Endothelial cell (in vitro differentiated cells): ENCODE data around the gene CSHL1. TPM values are rescaled to one million over a fixed set of nuclear protein-coding genes. Genes with fewer than 3 reads are reported as not detected.
A peak's percentile ranks its signal among the peaks of the same experiment; 100 is the strongest.
"Not testable (repeated sequence)": the region's sequence is repeated elsewhere in the genome, so short reads cannot be mapped to it uniquely, and the experiment has no call there.

Experiments
- DNase-seq: peaks from one replicate; pipeline ENCODE4 v3.0.0; 2021; ENCODE audit warnings: low spot score
- H3K27ac Mint-ChIP-seq: one replicate; pipeline ENCODE4 v1.8.0; 2021; ENCODE audit warnings: mixed read lengths, inconsistent platforms; ENCODE audit not compliant: unreplicated experiment
- H3K27me3 Mint-ChIP-seq: one replicate; pipeline ENCODE4 v1.8.0; 2021; ENCODE audit warnings: mild to moderate bottlenecking, moderate library complexity, mixed read lengths, inconsistent platforms; ENCODE audit not compliant: unreplicated experiment
- H3K36me3 Mint-ChIP-seq: one replicate; pipeline ENCODE4 v1.8.0; 2021; ENCODE audit warnings: mild to moderate bottlenecking, low read depth, mixed read lengths, inconsistent platforms; ENCODE audit not compliant: unreplicated experiment
- H3K4me1 Mint-ChIP-seq: one replicate; pipeline ENCODE4 v1.8.0; 2021; ENCODE audit warnings: mild to moderate bottlenecking, mixed read lengths, inconsistent platforms; ENCODE audit not compliant: unreplicated experiment
- H3K4me3 Mint-ChIP-seq: one replicate; pipeline ENCODE4 v1.8.0; 2021; ENCODE audit warnings: mild to moderate bottlenecking, mixed read lengths, inconsistent platforms; ENCODE audit not compliant: unreplicated experiment
- H3K9me3 Mint-ChIP-seq: one replicate; pipeline ENCODE4 v1.8.0; 2021; ENCODE audit warnings: mixed read lengths, inconsistent platforms; ENCODE audit not compliant: unreplicated experiment
- total RNA-seq: library from RNA; stranded (reverse); fragmentation: NEBNext Ultra II Directional; extraction: Animal tissue kit (Norgen Biotek cat#: 25700); gene quantifications from one replicate; pipeline ENCODE4 v1.2.1, GENCODE V29; 2021; ENCODE audit not compliant: unreplicated experiment
- TF ChIP-seq, protein P1 (sequence below): fragments of 200-600 bp; sonication (generic); IDR thresholded peaks from one replicate; pipeline ENCODE4 v1.5.0; 2021; ENCODE audit warnings: antibody characterized with exemption; ENCODE audit not compliant: unreplicated experiment

Gene CSHL1
- total RNA-seq, 1 donor from 2014 or later = not detected

- not testable (repeated sequence) for H3K9me3 Mint-ChIP-seq, H3K27me3 Mint-ChIP-seq, H3K4me3 Mint-ChIP-seq, H3K36me3 Mint-ChIP-seq, DNase-seq, H3K27ac Mint-ChIP-seq, H3K4me1 Mint-ChIP-seq
- TF ChIP-seq, protein P1, sequence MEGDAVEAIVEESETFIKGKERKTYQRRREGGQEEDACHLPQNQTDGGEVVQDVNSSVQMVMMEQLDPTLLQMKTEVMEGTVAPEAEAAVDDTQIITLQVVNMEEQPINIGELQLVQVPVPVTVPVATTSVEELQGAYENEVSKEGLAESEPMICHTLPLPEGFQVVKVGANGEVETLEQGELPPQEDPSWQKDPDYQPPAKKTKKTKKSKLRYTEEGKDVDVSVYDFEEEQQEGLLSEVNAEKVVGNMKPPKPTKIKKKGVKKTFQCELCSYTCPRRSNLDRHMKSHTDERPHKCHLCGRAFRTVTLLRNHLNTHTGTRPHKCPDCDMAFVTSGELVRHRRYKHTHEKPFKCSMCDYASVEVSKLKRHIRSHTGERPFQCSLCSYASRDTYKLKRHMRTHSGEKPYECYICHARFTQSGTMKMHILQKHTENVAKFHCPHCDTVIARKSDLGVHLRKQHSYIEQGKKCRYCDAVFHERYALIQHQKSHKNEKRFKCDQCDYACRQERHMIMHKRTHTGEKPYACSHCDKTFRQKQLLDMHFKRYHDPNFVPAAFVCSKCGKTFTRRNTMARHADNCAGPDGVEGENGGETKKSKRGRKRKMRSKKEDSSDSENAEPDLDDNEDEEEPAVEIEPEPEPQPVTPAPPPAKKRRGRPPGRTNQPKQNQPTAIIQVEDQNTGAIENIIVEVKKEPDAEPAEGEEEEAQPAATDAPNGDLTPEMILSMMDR = peak; percentile 31
Observed at GRCh38 chr17:63903787-63904201, 7.3 kb downstream of the CSHL1 start.

DNA sequence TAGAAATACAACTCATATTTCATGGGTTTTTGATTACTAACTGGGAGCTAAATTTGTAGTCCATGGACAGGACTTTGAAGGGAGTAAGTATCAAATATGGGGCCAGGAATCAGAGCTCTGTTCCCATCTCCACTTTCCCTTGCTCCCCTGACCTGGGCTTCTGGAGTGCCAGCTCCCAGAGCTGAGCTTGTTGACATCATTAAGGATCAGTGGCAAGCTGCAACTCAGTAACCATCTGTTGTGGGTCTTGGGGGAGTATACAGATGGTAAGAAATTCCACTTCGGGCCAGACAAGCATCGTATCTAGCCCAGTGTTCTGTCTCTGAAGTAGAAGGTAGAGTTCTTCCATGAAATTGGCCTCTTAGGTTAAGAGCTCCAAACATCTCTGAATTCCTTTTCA, 9.1 kb downstream of the CSHL1 start:
- H3K27me3 Mint-ChIP-seq, H3K4me1 Mint-ChIP-seq, H3K9me3 Mint-ChIP-seq, DNase-seq, H3K36me3 Mint-ChIP-seq, H3K4me3 Mint-ChIP-seq, H3K27ac Mint-ChIP-seq: not testable (repeated sequence)

DNA sequence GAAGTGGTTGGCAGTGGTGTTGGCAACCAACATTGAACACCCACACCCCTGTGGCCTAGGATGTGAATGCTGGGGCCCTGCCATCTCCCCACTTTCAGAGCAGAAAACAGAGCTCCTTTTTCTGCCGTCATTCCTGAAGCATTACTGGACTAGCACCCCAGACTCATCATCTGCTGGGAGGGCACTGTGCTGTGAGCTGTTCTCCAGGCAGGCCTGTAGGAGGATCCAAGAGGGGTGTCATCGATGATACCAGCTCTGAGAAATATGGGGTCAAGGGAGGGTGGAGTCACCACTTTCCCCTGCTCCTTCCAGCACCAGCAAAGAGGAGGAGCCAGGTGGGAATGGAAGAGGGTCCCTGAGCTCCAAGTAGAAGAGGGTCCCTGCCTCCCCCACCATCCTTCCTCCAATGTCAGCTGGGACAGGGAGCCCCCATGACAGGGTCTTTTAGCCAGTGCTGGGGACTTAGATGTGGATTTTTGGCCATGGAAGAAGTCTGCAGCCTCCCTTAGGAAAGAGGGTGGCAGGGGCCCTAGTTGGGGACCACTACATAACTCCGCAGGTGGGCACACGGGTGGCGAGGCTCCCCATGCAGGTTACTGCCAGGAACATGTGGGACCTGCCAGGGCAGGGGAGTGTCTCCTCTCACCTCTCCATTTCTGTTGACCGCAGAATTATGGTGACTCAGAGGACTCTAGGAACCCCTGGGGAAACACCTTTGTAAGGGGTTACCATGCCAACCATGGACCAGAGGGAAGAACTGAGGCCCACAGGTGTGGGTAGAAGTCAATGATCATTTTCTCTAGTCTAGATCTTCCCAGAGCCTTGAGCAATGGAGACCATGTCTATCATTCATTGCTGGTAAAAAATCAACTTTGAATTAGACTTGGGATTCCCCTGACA, 11.9 kb downstream of the CSHL1 start:
- not testable (repeated sequence) for H3K27ac Mint-ChIP-seq, H3K4me1 Mint-ChIP-seq, H3K9me3 Mint-ChIP-seq, H3K4me3 Mint-ChIP-seq, H3K36me3 Mint-ChIP-seq, DNase-seq, H3K27me3 Mint-ChIP-seq

- not testable (repeated sequence) for H3K36me3 Mint-ChIP-seq, H3K4me1 Mint-ChIP-seq, DNase-seq, H3K27ac Mint-ChIP-seq, H3K27me3 Mint-ChIP-seq, H3K4me3 Mint-ChIP-seq, H3K9me3 Mint-ChIP-seq
Observed at GRCh38 chr17:63896524-63897354, 14.3 kb downstream of the CSHL1 start, which contains the start of gene CSH1. CSH1 (minus strand) TSS chr17:63896574; CDS start chr17:63896511, 63 bp downstream.

GRCh38 chr17:63894821-63895220, 16.2 kb downstream of the CSHL1 start:
- not testable (repeated sequence) for DNase-seq, H3K9me3 Mint-ChIP-seq, H3K27me3 Mint-ChIP-seq, H3K27ac Mint-ChIP-seq, H3K4me1 Mint-ChIP-seq, H3K4me3 Mint-ChIP-seq, H3K36me3 Mint-ChIP-seq

GRCh38 chr17:63894021-63894420, 17.0 kb downstream of the CSHL1 start:
- not testable (repeated sequence) for H3K4me3 Mint-ChIP-seq, H3K27me3 Mint-ChIP-seq, H3K9me3 Mint-ChIP-seq, H3K4me1 Mint-ChIP-seq, H3K27ac Mint-ChIP-seq, H3K36me3 Mint-ChIP-seq, DNase-seq

DNA sequence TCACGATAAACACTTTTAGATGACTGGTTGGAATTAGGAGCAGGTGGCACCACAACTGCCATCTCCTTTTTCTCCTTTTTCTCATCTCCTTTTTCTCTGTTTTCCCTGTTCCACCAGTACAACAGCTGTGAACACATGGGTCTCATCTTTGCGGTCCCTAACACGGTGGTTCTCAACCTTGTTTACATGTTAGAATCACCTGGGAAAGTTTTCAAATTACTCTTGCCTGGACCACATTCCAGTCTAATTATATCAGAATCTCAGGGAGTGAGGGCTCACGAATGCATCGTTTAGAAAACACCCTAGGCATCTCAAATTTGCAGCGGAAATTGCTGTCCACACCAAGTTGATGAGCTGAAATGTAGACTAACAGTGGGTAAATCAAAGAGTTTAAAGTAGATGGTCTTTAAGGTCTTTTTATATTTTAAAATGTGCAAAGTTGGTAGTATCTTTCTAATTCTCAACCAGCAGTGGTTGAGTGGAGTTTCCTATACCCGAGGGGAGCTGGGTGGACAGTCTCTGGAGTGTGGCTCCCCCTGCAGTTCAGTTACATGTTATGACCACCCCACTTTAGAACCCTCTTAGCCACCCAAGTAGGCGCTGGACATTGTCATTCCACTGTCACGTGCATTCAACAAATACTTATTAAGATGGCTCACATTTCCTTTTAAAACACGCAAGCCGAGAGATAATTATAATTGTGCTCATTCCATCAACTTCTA, 18.6 kb downstream of the CSHL1 start:
- H3K9me3 Mint-ChIP-seq, DNase-seq, H3K4me3 Mint-ChIP-seq, H3K27me3 Mint-ChIP-seq, H3K27ac Mint-ChIP-seq, H3K36me3 Mint-ChIP-seq, H3K4me1 Mint-ChIP-seq: not testable (repeated sequence)
